GM21526 (cell line): ENCODE measurements around the gene ERN1.
"Not testable (repeated sequence)": the region's sequence is repeated elsewhere in the genome, so short reads cannot be mapped to it uniquely, and the experiment has no call there.

Source experiments
- ATAC-seq: cut with Tn5 transposase; IDR thresholded peaks from one replicate; pipeline ENCODE4 v1.9.1; 2021; ENCODE audit warnings: moderate library complexity; ENCODE audit not compliant: unreplicated experiment, low FRiP score

The ERN1 gene

GRCh38 chr17:64039106-64039400 lies 90.9 kb downstream of the ERN1 start:
- ATAC-seq: no peak

- no peak for ATAC-seq
Measured at GRCh38 chr17:64038331-64039105, 91.4 kb downstream of the ERN1 start.

GRCh38 chr17:64037802-64038201 lies 92.1 kb downstream of the ERN1 start:
- ATAC-seq: no peak

- ATAC-seq: no peak
Measured at GRCh38 chr17:64037180-64037579, 92.8 kb downstream of the ERN1 start.

GRCh38 chr17:64036198-64036922 lies 93.6 kb downstream of the ERN1 start:
- ATAC-seq: no peak

- no peak for ATAC-seq
Measured at GRCh38 chr17:64032081-64032480, 97.9 kb downstream of the ERN1 start.

GRCh38 chr17:64028874-64029464 lies 101.0 kb downstream of the ERN1 start:
- ATAC-seq: no peak

- no peak for ATAC-seq
Measured at GRCh38 chr17:64025732-64026294, 104.1 kb downstream of the ERN1 start.

- ATAC-seq: no peak
Measured at GRCh38 chr17:64024781-64025731, 104.9 kb downstream of the ERN1 start.

GRCh38 chr17:64024215-64024654 lies 105.7 kb downstream of the ERN1 start:
- ATAC-seq: no peak

- ATAC-seq: no peak
Measured at GRCh38 chr17:64022611-64023063, 107.3 kb downstream of the ERN1 start.

GRCh38 chr17:64020056-64020766 lies 109.7 kb downstream of the ERN1 start, which contains the start of gene ICAM2:
Gene ICAM2 (minus strand): TSS chr17:64020633. CDS start chr17:64006691, 13,942 bp downstream.
- peak; percentile 52 for ATAC-seq

GRCh38 chr17:64019551-64019961 lies 110.4 kb downstream of the ERN1 start:
- ATAC-seq: not testable (repeated sequence)

GRCh38 chr17:64017381-64017980 lies 112.5 kb downstream of the ERN1 start:
- no peak for ATAC-seq

- no peak for ATAC-seq
Measured at GRCh38 chr17:64016974-64017373, 113.0 kb downstream of the ERN1 start.

GRCh38 chr17:64016231-64016784 lies 113.6 kb downstream of the ERN1 start:
- ATAC-seq: no peak

- ATAC-seq: no peak
Measured at GRCh38 chr17:64015447-64015846, 114.5 kb downstream of the ERN1 start.

GRCh38 chr17:64009571-64010402 lies 120.2 kb downstream of the ERN1 start:
- no peak for ATAC-seq
